HG02938 (cell line): ENCODE results near the gene RGR.
"Not testable (repeated sequence)": the region's sequence is repeated elsewhere in the genome, so short reads cannot be mapped to it uniquely, and the experiment has no call there.

Experiments
- ATAC-seq: cut with Tn5 transposase; IDR thresholded peaks from one replicate; pipeline ENCODE4 v1.9.1; 2021; ENCODE audit warnings: mild to moderate bottlenecking, moderate library complexity; ENCODE audit not compliant: unreplicated experiment

The RGR gene

GRCh38 chr10:84256510-84257342 is 11.9 kb downstream of the RGR start:
- ATAC-seq: no peak

GRCh38 chr10:84257343-84258020 is 12.6 kb downstream of the RGR start:
- ATAC-seq: no peak

GRCh38 chr10:84258034-84258695 is 13.3 kb downstream of the RGR start:
- no peak for ATAC-seq

- no peak for ATAC-seq
Measured at GRCh38 chr10:84261236-84261915, 16.5 kb downstream of the RGR start.

- ATAC-seq: no peak
Measured at GRCh38 chr10:84262190-84262956, 17.5 kb downstream of the RGR start.

- no peak for ATAC-seq
Measured at GRCh38 chr10:84263716-84264115, 18.9 kb downstream of the RGR start.

- ATAC-seq: peak; percentile 92
Measured at GRCh38 chr10:84264611-84265141, 19.8 kb downstream of the RGR start.

- no peak for ATAC-seq
Measured at GRCh38 chr10:84265418-84265817, 20.6 kb downstream of the RGR start.

GRCh38 chr10:84267503-84268126 is 22.8 kb downstream of the RGR start:
- peak; percentile 56 for ATAC-seq

- no peak for ATAC-seq
Measured at GRCh38 chr10:84269162-84269561, 24.3 kb downstream of the RGR start.

- ATAC-seq: no peak
Measured at GRCh38 chr10:84269773-84270172, 24.9 kb downstream of the RGR start.

GRCh38 chr10:84270708-84271107 is 25.9 kb downstream of the RGR start:
- ATAC-seq: no peak

GRCh38 chr10:84279876-84280475 is 35.1 kb downstream of the RGR start:
- ATAC-seq: not testable (repeated sequence)

GRCh38 chr10:84286695-84287094 is 41.8 kb downstream of the RGR start:
- no peak for ATAC-seq

- ATAC-seq: no peak
Measured at GRCh38 chr10:84288151-84288550, 43.3 kb downstream of the RGR start.

- no peak for ATAC-seq
Measured at GRCh38 chr10:84289521-84290200, 44.8 kb downstream of the RGR start.

- ATAC-seq: no peak
Measured at GRCh38 chr10:84290235-84290634, 45.4 kb downstream of the RGR start.

GRCh38 chr10:84291384-84291783 is 46.5 kb downstream of the RGR start:
- ATAC-seq: no peak

GRCh38 chr10:84292502-84292901 is 47.6 kb downstream of the RGR start:
- ATAC-seq: no peak
